ENCODE measurements around the gene CCM2.

The CCM2 gene

GRCh38 chr7:44978511-44979366 lies 21.3 kb upstream of the CCM2 start, which contains the start of gene MYO1G:
Gene MYO1G (minus strand): TSS chr7:44979015. CDS start chr7:44978961, 54 bp downstream.
- no peak for DNase-seq (ENCODE audit: low read depth)
- H3K4me3 ChIP-seq (replicated peaks; ENCODE audit: low read depth, low read length): no peak within 1 kb of the TSS
- TF ChIP-seq CTCF (IDR thresholded peaks at IDR 0.05; ENCODE audit: low read length, missing control alignments): no peak

GRCh38 chr7:44979481-44980392 lies 20.3 kb upstream of the CCM2 start:
- no peak for TF ChIP-seq CTCF (IDR thresholded peaks at IDR 0.05; ENCODE audit: low read length, missing control alignments)
- no peak overlapping the region for H3K4me3 ChIP-seq (replicated peaks; ENCODE audit: low read depth, low read length)
- no peak for DNase-seq (ENCODE audit: low read depth)

GRCh38 chr7:44980393-44981034 lies 19.5 kb upstream of the CCM2 start:
- TF ChIP-seq CTCF (IDR thresholded peaks at IDR 0.05; ENCODE audit: low read length, missing control alignments): no peak
- peak; percentile 50 for DNase-seq (ENCODE audit: low read depth)
- H3K4me3 ChIP-seq (replicated peaks; ENCODE audit: low read depth, low read length): no peak overlapping the region

- TF ChIP-seq CTCF (IDR thresholded peaks at IDR 0.05; ENCODE audit: low read length, missing control alignments): no peak
- DNase-seq (ENCODE audit: low read depth): no peak
- H3K4me3 ChIP-seq (replicated peaks; ENCODE audit: low read depth, low read length): no peak overlapping the region
Measured at GRCh38 chr7:44981035-44981706, 18.8 kb upstream of the CCM2 start.

GRCh38 chr7:44982535-44982923 lies 17.5 kb upstream of the CCM2 start:
- H3K4me3 ChIP-seq (replicated peaks; ENCODE audit: low read depth, low read length): no peak overlapping the region
- no peak for TF ChIP-seq CTCF (IDR thresholded peaks at IDR 0.05; ENCODE audit: low read length, missing control alignments)
- DNase-seq (ENCODE audit: low read depth): no peak

- DNase-seq (ENCODE audit: low read depth): no peak
- no peak overlapping the region for H3K4me3 ChIP-seq (replicated peaks; ENCODE audit: low read depth, low read length)
- no peak for TF ChIP-seq CTCF (IDR thresholded peaks at IDR 0.05; ENCODE audit: low read length, missing control alignments)
Measured at GRCh38 chr7:44982970-44983369, 17.0 kb upstream of the CCM2 start.
